Smooth muscle cell (in vitro differentiated cells): Measurements from ENCODE around the gene ARID1B. TPM values are rescaled to one million over a fixed set of nuclear protein-coding genes. Genes with fewer than 3 reads are reported as not detected.

Source experiments
- DNase-seq: peaks from one replicate; lab custom pipeline; 2025; ENCODE audit not compliant: unreplicated experiment; lab: John Stamatoyannopoulos, UW
- H2AFZ ChIP-seq: fragments of 200-600 bp; sonication (generic); 2 replicates; pipeline ENCODE4 v1.6.0; 2016; ENCODE audit warnings: antibody characterized with exemption, low read depth, mild to moderate bottlenecking
- H3F3A ChIP-seq: fragments of 200-600 bp; sonication (generic); 2 replicates; pipeline ENCODE4 v1.6.0; 2017; ENCODE audit warnings: antibody characterized with exemption, low read depth
- H3K27ac ChIP-seq: fragments of 200-600 bp; sonication (generic); 2 replicates; pipeline ENCODE4 v1.5.1; 2016; ENCODE audit warnings: low read depth, mild to moderate bottlenecking
- H3K27me3 ChIP-seq: fragments of 200-600 bp; sonication (generic); 2 replicates; pipeline ENCODE4 v1.6.1; 2016; ENCODE audit warnings: low read depth, mild to moderate bottlenecking
- H3K36me3 ChIP-seq: fragments of 200-600 bp; sonication (generic); 2 replicates; pipeline ENCODE4 v1.5.1; 2016; ENCODE audit warnings: low read depth
- H3K4me1 ChIP-seq: fragments of 200-600 bp; sonication (generic); 2 replicates; pipeline ENCODE4 v1.5.1; 2016; ENCODE audit warnings: low read depth
- H3K4me2 ChIP-seq: fragments of 200-600 bp; sonication (generic); 2 replicates; pipeline ENCODE4 v1.6.0; 2016; ENCODE audit warnings: mild to moderate bottlenecking
- H3K4me3 ChIP-seq: fragments of 200-600 bp; sonication (generic); 2 replicates; pipeline ENCODE4 v1.5.1; 2016; ENCODE audit warnings: mild to moderate bottlenecking
- H3K79me2 ChIP-seq: fragments of 200-600 bp; sonication (generic); 2 replicates; pipeline ENCODE4 v1.6.0; 2016; ENCODE audit warnings: low read depth, mild to moderate bottlenecking
- H3K9ac ChIP-seq: fragments of 200-600 bp; sonication (generic); 2 replicates; pipeline ENCODE4 v1.6.0; 2016; ENCODE audit warnings: low read depth
- H3K9me3 ChIP-seq: fragments of 200-600 bp; sonication (generic); replicated peaks from 2 replicates; pipeline ENCODE4 v1.5.1; 2016; ENCODE audit warnings: low read depth
- H4K20me1 ChIP-seq: fragments of 200-600 bp; sonication (generic); 2 replicates; pipeline ENCODE4 v1.6.0; 2016; ENCODE audit warnings: low read depth
- WGBS: methylation state at CpG from one replicate; pipeline ENCODE4 v1.1.7; 2016; ENCODE audit warnings: low lambda C conversion rate; 5-methylcytosine and 5-hydroxymethylcytosine counted together
- polyA plus RNA-seq: library from polyadenylated mRNA; unstranded; fragments of >200 nt; fragmentation: Nextera tagmentation; extraction: Ambion mirVana; gene quantifications from 2 replicates; pipeline ENCODE4 v1.2.1, GENCODE V29; 2016
- total RNA-seq: library from RNA; depleted of rRNA; stranded (reverse); fragments of >200 nt; gene quantifications from 2 replicates; pipeline ENCODE4 v1.2.3, GENCODE V29; 2014
- TF ChIP-seq, protein P1 (sequence below): fragments of 200-600 bp; sonication (generic); IDR thresholded peaks from 2 replicates; pipeline ENCODE4 v1.5.1; 2017; ENCODE audit warnings: borderline replicate concordance, mild to moderate bottlenecking, antibody characterized with exemption; ENCODE audit not compliant: insufficient read depth, poor library complexity, severe bottlenecking

The ARID1B gene
- total and polyA plus RNA-seq, 2 experiments from 2014 or later = 30.1 to 65.4 TPM

DNA sequence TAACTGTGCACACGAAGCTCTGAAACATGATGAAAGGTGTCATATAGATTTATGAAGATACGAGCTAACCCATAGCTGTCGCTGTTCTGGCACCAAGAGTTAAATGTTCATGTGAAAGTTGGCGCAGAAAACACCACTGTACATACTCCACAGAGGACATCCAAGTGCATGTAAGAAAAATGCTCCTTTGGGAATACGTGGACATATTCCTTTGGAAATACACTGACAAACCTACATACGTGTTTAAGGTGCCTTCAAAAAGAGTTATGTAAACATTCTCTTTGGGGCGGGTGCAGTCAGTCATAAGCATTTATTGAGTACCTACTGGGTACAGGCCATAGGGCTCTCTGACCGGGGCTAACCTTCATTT lies 723 bp upstream of the ARID1B start:
- H4K20me1 ChIP-seq = peaks cover 18% of the 10 kb centered on the region
- H3K27ac ChIP-seq = peak overlapping the region; percentile 90
- 21% methylated on average over 8 of the region's 8 CpGs for WGBS
- H3K9me3 ChIP-seq = no peaks in the 10 kb centered on the region
- H3K4me1 ChIP-seq = peaks cover 43% of the 10 kb centered on the region
- TF ChIP-seq, protein P1, sequence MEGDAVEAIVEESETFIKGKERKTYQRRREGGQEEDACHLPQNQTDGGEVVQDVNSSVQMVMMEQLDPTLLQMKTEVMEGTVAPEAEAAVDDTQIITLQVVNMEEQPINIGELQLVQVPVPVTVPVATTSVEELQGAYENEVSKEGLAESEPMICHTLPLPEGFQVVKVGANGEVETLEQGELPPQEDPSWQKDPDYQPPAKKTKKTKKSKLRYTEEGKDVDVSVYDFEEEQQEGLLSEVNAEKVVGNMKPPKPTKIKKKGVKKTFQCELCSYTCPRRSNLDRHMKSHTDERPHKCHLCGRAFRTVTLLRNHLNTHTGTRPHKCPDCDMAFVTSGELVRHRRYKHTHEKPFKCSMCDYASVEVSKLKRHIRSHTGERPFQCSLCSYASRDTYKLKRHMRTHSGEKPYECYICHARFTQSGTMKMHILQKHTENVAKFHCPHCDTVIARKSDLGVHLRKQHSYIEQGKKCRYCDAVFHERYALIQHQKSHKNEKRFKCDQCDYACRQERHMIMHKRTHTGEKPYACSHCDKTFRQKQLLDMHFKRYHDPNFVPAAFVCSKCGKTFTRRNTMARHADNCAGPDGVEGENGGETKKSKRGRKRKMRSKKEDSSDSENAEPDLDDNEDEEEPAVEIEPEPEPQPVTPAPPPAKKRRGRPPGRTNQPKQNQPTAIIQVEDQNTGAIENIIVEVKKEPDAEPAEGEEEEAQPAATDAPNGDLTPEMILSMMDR = no peak
- no peaks in the 10 kb centered on the region for H3K27me3 ChIP-seq
- no peak for DNase-seq
- peak overlapping the region; percentile 96 for H2AFZ ChIP-seq
- H3K9ac ChIP-seq = peak overlapping the region; percentile 83
- peaks cover 37% of the 10 kb centered on the region for H3K79me2 ChIP-seq
- H3K4me3 ChIP-seq = peak overlapping the region; percentile 74
- H3K4me2 ChIP-seq = peak overlapping the region; percentile 86
- H3F3A ChIP-seq = peaks cover 13% of the 10 kb centered on the region
- no peaks in the 10 kb centered on the region for H3K36me3 ChIP-seq

DNA sequence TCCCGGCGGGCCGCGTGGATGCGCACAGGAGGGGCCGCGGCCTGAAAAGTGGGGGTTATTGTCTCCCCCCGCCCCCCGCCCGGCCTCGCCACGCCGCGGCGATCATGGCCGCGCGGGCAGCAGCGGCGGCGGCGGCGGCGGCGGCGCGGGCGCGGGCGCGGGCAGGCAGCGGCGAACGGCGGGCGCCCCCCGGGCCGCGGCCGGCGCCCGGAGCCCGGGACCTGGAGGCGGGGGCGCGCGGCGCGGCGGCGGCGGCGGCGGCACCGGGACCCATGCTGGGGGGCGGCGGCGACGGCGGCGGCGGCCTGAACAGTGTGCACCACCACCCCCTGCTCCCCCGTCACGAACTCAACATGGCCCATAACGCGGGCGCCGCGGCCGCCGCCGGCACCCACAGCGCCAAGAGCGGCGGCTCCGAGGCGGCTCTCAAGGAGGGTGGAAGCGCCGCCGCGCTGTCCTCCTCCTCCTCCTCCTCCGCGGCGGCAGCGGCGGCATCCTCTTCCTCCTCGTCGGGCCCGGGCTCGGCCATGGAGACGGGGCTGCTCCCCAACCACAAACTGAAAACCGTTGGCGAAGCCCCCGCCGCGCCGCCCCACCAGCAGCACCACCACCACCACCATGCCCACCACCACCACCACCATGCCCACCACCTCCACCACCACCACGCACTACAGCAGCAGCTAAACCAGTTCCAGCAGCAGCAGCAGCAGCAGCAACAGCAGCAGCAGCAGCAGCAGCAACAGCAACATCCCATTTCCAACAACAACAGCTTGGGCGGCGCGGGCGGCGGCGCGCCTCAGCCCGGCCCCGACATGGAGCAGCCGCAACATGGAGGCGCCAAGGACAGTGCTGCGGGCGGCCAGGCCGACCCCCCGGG lies 637 bp downstream of the ARID1B start:
- H3K9ac ChIP-seq = peak overlapping the region; percentile 91
- H4K20me1 ChIP-seq = peaks cover 32% of the 10 kb centered on the region
- peaks cover 55% of the 10 kb centered on the region for H3K4me1 ChIP-seq
- no peaks in the 10 kb centered on the region for H3K27me3 ChIP-seq
- peaks cover 13% of the 10 kb centered on the region for H3F3A ChIP-seq
- DNase-seq = no peak
- no peaks in the 10 kb centered on the region for H3K36me3 ChIP-seq
- 1% methylated on average over 93 of the region's 113 CpGs for WGBS
- H3K4me3 ChIP-seq = peak overlapping the region; percentile 74
- peak overlapping the region; percentile 90 for H3K27ac ChIP-seq
- H2AFZ ChIP-seq = peak overlapping the region; percentile 92
- TF ChIP-seq, protein P1 = no peak
- peak overlapping the region; percentile 91 for H3K4me2 ChIP-seq
- peaks cover 51% of the 10 kb centered on the region for H3K79me2 ChIP-seq
- no peaks in the 10 kb centered on the region for H3K9me3 ChIP-seq

DNA sequence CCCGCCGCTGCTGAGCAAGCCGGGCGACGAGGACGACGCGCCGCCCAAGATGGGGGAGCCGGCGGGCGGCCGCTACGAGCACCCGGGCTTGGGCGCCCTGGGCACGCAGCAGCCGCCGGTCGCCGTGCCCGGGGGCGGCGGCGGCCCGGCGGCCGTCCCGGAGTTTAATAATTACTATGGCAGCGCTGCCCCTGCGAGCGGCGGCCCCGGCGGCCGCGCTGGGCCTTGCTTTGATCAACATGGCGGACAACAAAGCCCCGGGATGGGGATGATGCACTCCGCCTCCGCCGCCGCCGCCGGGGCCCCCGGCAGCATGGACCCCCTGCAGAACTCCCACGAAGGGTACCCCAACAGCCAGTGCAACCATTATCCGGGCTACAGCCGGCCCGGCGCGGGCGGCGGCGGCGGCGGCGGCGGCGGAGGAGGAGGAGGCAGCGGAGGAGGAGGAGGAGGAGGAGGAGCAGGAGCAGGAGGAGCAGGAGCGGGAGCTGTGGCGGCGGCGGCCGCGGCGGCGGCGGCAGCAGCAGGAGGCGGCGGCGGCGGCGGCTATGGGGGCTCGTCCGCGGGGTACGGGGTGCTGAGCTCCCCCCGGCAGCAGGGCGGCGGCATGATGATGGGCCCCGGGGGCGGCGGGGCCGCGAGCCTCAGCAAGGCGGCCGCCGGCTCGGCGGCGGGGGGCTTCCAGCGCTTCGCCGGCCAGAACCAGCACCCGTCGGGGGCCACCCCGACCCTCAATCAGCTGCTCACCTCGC lies 1.5 kb downstream of the ARID1B start:
- Histone ChIP-seq H3K27me3 (no peaks in the 10 kb centered on the region), H4K20me1 (peaks cover 40% of the 10 kb centered on the region), H3K9me3 (no peaks in the 10 kb centered on the region), H3K9ac (peak overlapping the region; percentile 91), H3K4me2 (peak overlapping the region; percentile 91), H3K4me3 (peak overlapping the region; percentile 64), H3F3A (peaks cover 13% of the 10 kb centered on the region), H3K4me1 (peaks cover 60% of the 10 kb centered on the region), H3K79me2 (peaks cover 59% of the 10 kb centered on the region), H2AFZ (peak overlapping the region; percentile 66), H3K27ac (peak overlapping the region; percentile 83), H3K36me3 (no peaks in the 10 kb centered on the region)
- DNase-seq = no peak
- TF ChIP-seq, protein P1 = no peak
- 1% methylated on average over 50 of the region's 100 CpGs for WGBS
